Stomach (tissue), 9 donors: ENCODE data around the gene DCC. TPM values are rescaled to one million over a fixed set of nuclear protein-coding genes. Genes with fewer than 3 reads are reported as not detected.

ENCODE experiments used
- DNase-seq, 2 donors: peaks; one replicate each; pipeline versions ENCODE4 v3.0.0 to v3.0.0-alpha.2; 2013 to 2019
- H3K27ac ChIP-seq, 5 donors: fragments of 200-600 bp in 4 of 5; sonication (generic) in 4 of 5; one replicate each; pipeline ENCODE4 v1.5.1; 2013 to 2019; ENCODE audit warnings: mild to moderate bottlenecking in 1 of 5, moderate library complexity in 1 of 5
- H3K27me3 ChIP-seq, 3 donors: fragments of 200-600 bp; sonication (generic); one replicate each; pipeline ENCODE4 v1.5.1; 2017 to 2019; ENCODE audit warnings: mixed run types in 1 of 3
- H3K36me3 ChIP-seq, 4 donors: fragments of 200-600 bp; sonication (generic); 1 replicate in 3 of 4; 2 replicates in 1 of 4; pipeline ENCODE4 v1.5.1; 2016 to 2019
- H3K4me1 ChIP-seq, 4 donors: fragments of 200-600 bp; sonication (generic); one replicate each; pipeline ENCODE4 v1.5.1; 2016 to 2019
- H3K4me3 ChIP-seq, 4 donors: fragments of 200-600 bp; sonication (generic) in 3 of 4; one replicate each; pipeline ENCODE4 v1.5.1; 2016 to 2019; ENCODE audit warnings: mild to moderate bottlenecking in 1 of 4
- H3K9me3 ChIP-seq, 4 donors: fragments of 200-600 bp; sonication (generic); one replicate each; pipeline ENCODE4 v1.5.1; 2016 to 2019
- CTCF ChIP-seq, 7 experiments: fragments of 450-650 bp in 4 of 7; fragments of 200-600 bp in 3 of 7; sonication (generic) in 3 of 7; IDR thresholded peaks; one replicate each; pipeline ENCODE4 v1.5.1; 2016 to 2019; ENCODE audit warnings: antibody characterized with exemption in 7 of 7, control low read depth in 2 of 7, mild to moderate bottlenecking in 1 of 7
- EP300 ChIP-seq: sonication (generic); formaldehyde crosslinking; IDR thresholded peaks from one replicate; pipeline ENCODE4 v1.6.1; 2017; ENCODE audit warnings: antibody characterized with exemption
- POLR2A ChIP-seq, 4 donors: fragments of 450-650 bp; IDR thresholded peaks; one replicate each; pipeline ENCODE4 v1.6.1; 2016; ENCODE audit warnings: antibody characterized with exemption in 4 of 4, control low read depth in 2 of 4, mild to moderate bottlenecking in 1 of 4, moderate library complexity in 1 of 4
- POLR2AphosphoS5 ChIP-seq, 3 donors: sonication (generic); formaldehyde crosslinking; IDR thresholded peaks; one replicate each; pipeline ENCODE4 v1.6.1; 2016; ENCODE audit warnings: antibody characterized with exemption in 3 of 3
- WGBS, 5 donors: extraction: QIAGEN DNeasy Blood & Tissue Kit in 3 of 5; methylation state at CpG; one replicate each; pipeline versions ENCODE4 v1.1.5 to v1.1.7; 2013 to 2018; 5-methylcytosine and 5-hydroxymethylcytosine counted together
- intact Hi-C: fragments of 100-400 bp; cut with DNase I; formaldehyde crosslinking; loops from one replicate; pipeline ENCODE4 v1.15.1; 2023; ENCODE audit warnings: low total_unique reads
- polyA plus RNA-seq, 3 donors: library from polyadenylated mRNA; stranded (reverse); fragments of 200-250 nt; gene quantifications; one replicate each; pipeline ENCODE4 v1.2.3, GENCODE V29; 2013
- total RNA-seq, 5 donors: library from RNA; depleted of rRNA; stranded (reverse); fragments of >200 nt; gene quantifications; one replicate each; pipeline versions ENCODE4 v1.1.0 to v1.2.3, GENCODE V29; 2014 to 2016
- donor health status: healthy with polysubstance abuse.
- donor health status: Bipolar disorder and iron deficiency.
- donor health status: healthy.

The DCC gene
- total and polyA plus RNA-seq, 8 donors = 0.58 to 1.7 TPM; not detected in 6

- H3K36me3 ChIP-seq = no peaks in the 10 kb centered on the region
- TF ChIP-seq POLR2A (IDR thresholded peaks at IDR 0.05) (no peak), POLR2AphosphoS5 (IDR thresholded peaks at IDR 0.05) (no peak), EP300 (no peak), CTCF (IDR thresholded peaks at IDR 0.05) (no peak)
- H3K27ac ChIP-seq = no peak overlapping the region
- no peaks in the 10 kb centered on the region for H3K4me1 ChIP-seq
- H3K9me3 ChIP-seq = peaks cover 0 to 4% (median 0%) of the 10 kb centered on the region in 4 donors
- H3K27me3 ChIP-seq = no peaks in the 10 kb centered on the region
- no peak for DNase-seq
- intact Hi-C loops = no loop called here
- WGBS, 5 donors = 65 to 83% (median 80%) methylated on average over 3 of the region's 3 CpGs
- H3K4me3 ChIP-seq = no peak overlapping the region
Observed at GRCh38 chr18:52861558-52861957, 521.6 kb downstream of the DCC start.

- Histone ChIP-seq H3K27me3 (no peaks in the 10 kb centered on the region), H3K36me3 (no peaks in the 10 kb centered on the region), H3K4me3 (no peak overlapping the region), H3K9me3 (peaks cover 0 to 16% (median 6%) of the 10 kb centered on the region in 4 donors), H3K27ac (no peak overlapping the region), H3K4me1 (no peaks in the 10 kb centered on the region)
- WGBS, 5 donors = 75 to 94% (median 93%) methylated on average over 1 to 9 of the region's 9 CpGs
- intact Hi-C loops = no loop called here
- TF ChIP-seq EP300 = no peak
- DNase-seq = no peak
Observed at GRCh38 chr18:52869349-52869923, 529.4 kb downstream of the DCC start.

- no peaks in the 10 kb centered on the region for H3K27me3 ChIP-seq
- no peak overlapping the region for H3K27ac ChIP-seq
- TF ChIP-seq EP300 (no peak), POLR2A (IDR thresholded peaks at IDR 0.05) (no peak), CTCF (IDR thresholded peaks at IDR 0.05) (no peak), POLR2AphosphoS5 (IDR thresholded peaks at IDR 0.05) (no peak)
- H3K4me1 ChIP-seq = no peaks in the 10 kb centered on the region
- H3K4me3 ChIP-seq = no peak overlapping the region
- peak in 1 of 2 donors; percentile 15 for DNase-seq
- 82 to 90% (median 87%) methylated on average over 10 to 21 of the region's 21 CpGs for WGBS, 5 donors
- H3K36me3 ChIP-seq = no peaks in the 10 kb centered on the region
- H3K9me3 ChIP-seq = peaks cover 0 to 16% (median 6%) of the 10 kb centered on the region in 4 donors
- intact Hi-C loops = no loop called here
Observed at GRCh38 chr18:52869942-52870907, 530.2 kb downstream of the DCC start.

GRCh38 chr18:52874774-52875173 lies 534.8 kb downstream of the DCC start:
- WGBS, 5 donors = 81 to 92% (median 88%) methylated on average over 3 of the region's 3 CpGs
- no peak for DNase-seq
- Histone ChIP-seq H3K4me1 (no peaks in the 10 kb centered on the region), H3K9me3 (peaks cover 0 to 10% (median 3%) of the 10 kb centered on the region in 4 donors), H3K27me3 (no peaks in the 10 kb centered on the region), H3K4me3 (no peak overlapping the region), H3K27ac (no peak overlapping the region), H3K36me3 (no peaks in the 10 kb centered on the region)
- intact Hi-C loops = no loop called here
- TF ChIP-seq POLR2AphosphoS5 (IDR thresholded peaks at IDR 0.05) (no peak), EP300 (no peak), CTCF (IDR thresholded peaks at IDR 0.05) (no peak)
